Neural cell (in vitro differentiated cells): ENCODE results near the gene SLC30A9. TPM values are rescaled to one million over a fixed set of nuclear protein-coding genes. Genes with fewer than 3 reads are reported as not detected.

Source experiments
- H2AFZ ChIP-seq: fragments of 200-600, 300-800 bp; sonication (generic), shearing (Covaris generic); 2 replicates; pipeline ENCODE4 v1.6.0; 2014; ENCODE audit warnings: low read depth, mild to moderate bottlenecking, antibody characterized with exemption, low read length, moderate library complexity
- H3F3A ChIP-seq: fragments of 200-600 bp; shearing (Covaris generic); 2 replicates; pipeline ENCODE4 v1.6.1; 2016; ENCODE audit warnings: mild to moderate bottlenecking, moderate library complexity, mixed read lengths, antibody characterized with exemption, low read length; ENCODE audit not compliant: insufficient read depth, poor library complexity, severe bottlenecking
- H3K27ac ChIP-seq: fragments of 200-600, 300-800 bp; sonication (generic), shearing (Covaris generic); 2 replicates; pipeline ENCODE4 v1.5.1; 2014; ENCODE audit warnings: mild to moderate bottlenecking, low read length, moderate library complexity
- H3K27me3 ChIP-seq: fragments of 300-800, 200-600 bp; sonication (generic), shearing (Covaris generic); 2 replicates; pipeline ENCODE4 v1.6.0; 2014; ENCODE audit warnings: mild to moderate bottlenecking, low read depth, low read length, moderate library complexity; ENCODE audit not compliant: insufficient read depth
- H3K36me3 ChIP-seq: fragments of 300-800, 200-600 bp; sonication (generic), shearing (Covaris generic); 2 replicates; pipeline ENCODE4 v1.5.1; 2014; ENCODE audit warnings: mild to moderate bottlenecking, antibody characterized with exemption, low read length, moderate library complexity; ENCODE audit not compliant: insufficient read depth
- H3K4me2 ChIP-seq: fragments of 300-800, 200-600 bp; sonication (generic), shearing (Covaris generic); 2 replicates; pipeline ENCODE4 v1.6.0; 2014; ENCODE audit warnings: mild to moderate bottlenecking, low read length
- H3K4me3 ChIP-seq: fragments of 300-800, 200-600 bp; sonication (generic), shearing (Covaris generic); 2 replicates; pipeline ENCODE4 v1.5.1; 2014; ENCODE audit warnings: mild to moderate bottlenecking, low read length, moderate library complexity
- H3K79me2 ChIP-seq: fragments of 200-600 bp; shearing (Covaris generic); replicated peaks from 2 replicates; pipeline ENCODE4 v1.6.0; 2014; ENCODE audit warnings: mild to moderate bottlenecking, low read length, moderate library complexity; ENCODE audit not compliant: insufficient read depth
- H3K9ac ChIP-seq: fragments of 300-800, 200-600 bp; sonication (generic), shearing (Covaris generic); 2 replicates; pipeline ENCODE4 v1.6.1; 2016; ENCODE audit warnings: mild to moderate bottlenecking, low read length, mixed read lengths
- H3K9me2 ChIP-seq: fragments of 200-600 bp; shearing (Covaris generic); 2 replicates; pipeline ENCODE4 v1.6.1; 2016; ENCODE audit warnings: mild to moderate bottlenecking, low read length, mixed read lengths; ENCODE audit not compliant: insufficient read depth
- H3K9me3 ChIP-seq: fragments of 200-600, 300-800 bp; sonication (generic), shearing (Covaris generic); 2 replicates; pipeline ENCODE4 v1.6.1; 2016; ENCODE audit warnings: mild to moderate bottlenecking, mixed run types, low read length, moderate library complexity, mixed read lengths
- H4K20me1 ChIP-seq: fragments of 200-600 bp; shearing (Covaris generic); 2 replicates; pipeline ENCODE4 v1.6.1; 2016; ENCODE audit warnings: mild to moderate bottlenecking, mixed run types; ENCODE audit not compliant: insufficient read depth
- EP300 ChIP-seq: fragments of 450-650 bp; conservative IDR thresholded peaks from 2 replicates; pipeline ENCODE4 v1.6.1; 2014; ENCODE audit warnings: antibody characterized with exemption, mild to moderate bottlenecking, moderate library complexity; ENCODE audit not compliant: poor library complexity, severe bottlenecking
- EZH2 ChIP-seq: fragments of 200-600, 300-800 bp; shearing (Covaris generic), sonication (generic); IDR thresholded peaks from 2 replicates; pipeline ENCODE4 v1.6.1; 2014; ENCODE audit warnings: antibody characterized with exemption, low read length, borderline replicate concordance, mild to moderate bottlenecking; ENCODE audit not compliant: insufficient read depth, poor library complexity, severe bottlenecking
- MXI1 ChIP-seq: fragments of 450-650 bp; conservative IDR thresholded peaks from 2 replicates; pipeline ENCODE4 v1.6.1; 2014; ENCODE audit warnings: antibody characterized with exemption, mild to moderate bottlenecking; ENCODE audit not compliant: poor library complexity, severe bottlenecking
- POLR2AphosphoS5 ChIP-seq: IDR thresholded peaks from 2 replicates; pipeline ENCODE4 v1.6.1; 2012
- RAD21 ChIP-seq: fragments of 450-650 bp; conservative IDR thresholded peaks from 2 replicates; pipeline ENCODE4 v1.6.1; 2014; ENCODE audit warnings: antibody characterized with exemption, mild to moderate bottlenecking, moderate library complexity
- REST ChIP-seq: IDR thresholded peaks from 2 replicates; pipeline ENCODE4 v1.6.1; 2012; ENCODE audit warnings: borderline replicate concordance
- SMC3 ChIP-seq: fragments of 450-650 bp; conservative IDR thresholded peaks from 2 replicates; pipeline ENCODE4 v1.6.1; 2014; ENCODE audit warnings: antibody characterized with exemption, mild to moderate bottlenecking, moderate library complexity; ENCODE audit not compliant: poor library complexity
- TAF1 ChIP-seq: IDR thresholded peaks from 2 replicates; pipeline ENCODE4 v1.6.1; 2012; ENCODE audit warnings: low read depth
- polyA plus RNA-seq: library from polyadenylated mRNA; depleted of rRNA; stranded (reverse); fragments of >200 nt; gene quantifications from 2 replicates; pipeline ENCODE4 v1.2.3, GENCODE V29; 2014
- TF ChIP-seq, protein P1 (sequence below): fragments of 450-650 bp; IDR thresholded peaks from 2 replicates; pipeline ENCODE4 v1.5.1; 2014; ENCODE audit warnings: antibody characterized with exemption, mild to moderate bottlenecking, moderate library complexity; ENCODE audit not compliant: poor library complexity, severe bottlenecking

Gene SLC30A9
- polyA plus RNA-seq, 1 donor from 2014 or later, result 109 TPM

DNA sequence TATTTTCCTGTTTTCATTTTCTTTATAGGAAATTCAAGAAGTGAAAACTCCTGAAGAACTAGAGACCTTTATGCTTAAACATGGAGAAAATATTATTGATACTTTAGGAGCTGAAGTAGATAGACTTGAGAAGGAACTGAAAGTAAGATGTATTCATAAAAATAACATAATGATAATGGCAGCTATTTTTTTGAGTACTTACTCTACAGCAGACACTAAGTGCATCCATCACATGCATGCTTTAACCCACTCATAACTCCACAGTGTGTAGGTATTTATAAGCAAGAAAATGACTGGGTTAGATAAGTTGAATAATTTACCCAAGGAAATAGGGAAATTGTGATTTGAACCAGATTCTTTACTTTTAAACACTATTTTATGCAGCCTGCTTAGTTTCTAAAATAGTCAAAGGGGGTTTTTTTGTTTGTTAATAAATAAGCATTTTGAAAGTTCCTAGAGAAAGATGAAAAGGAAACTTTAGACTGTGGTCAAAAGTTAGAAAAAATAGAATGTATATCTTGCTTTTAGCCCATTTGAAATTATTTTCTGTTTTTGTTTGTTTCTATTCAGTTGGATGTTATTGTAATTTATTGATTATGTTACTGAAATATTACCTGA lies 88.0 kb downstream of the SLC30A9 start:
- TF ChIP-seq POLR2AphosphoS5 (no peak), TAF1 (no peak), RAD21 (no peak), EZH2 (no peak), EP300 (no peak), REST (no peak), SMC3 (no peak), MXI1 (no peak)
- TF ChIP-seq, protein P1, sequence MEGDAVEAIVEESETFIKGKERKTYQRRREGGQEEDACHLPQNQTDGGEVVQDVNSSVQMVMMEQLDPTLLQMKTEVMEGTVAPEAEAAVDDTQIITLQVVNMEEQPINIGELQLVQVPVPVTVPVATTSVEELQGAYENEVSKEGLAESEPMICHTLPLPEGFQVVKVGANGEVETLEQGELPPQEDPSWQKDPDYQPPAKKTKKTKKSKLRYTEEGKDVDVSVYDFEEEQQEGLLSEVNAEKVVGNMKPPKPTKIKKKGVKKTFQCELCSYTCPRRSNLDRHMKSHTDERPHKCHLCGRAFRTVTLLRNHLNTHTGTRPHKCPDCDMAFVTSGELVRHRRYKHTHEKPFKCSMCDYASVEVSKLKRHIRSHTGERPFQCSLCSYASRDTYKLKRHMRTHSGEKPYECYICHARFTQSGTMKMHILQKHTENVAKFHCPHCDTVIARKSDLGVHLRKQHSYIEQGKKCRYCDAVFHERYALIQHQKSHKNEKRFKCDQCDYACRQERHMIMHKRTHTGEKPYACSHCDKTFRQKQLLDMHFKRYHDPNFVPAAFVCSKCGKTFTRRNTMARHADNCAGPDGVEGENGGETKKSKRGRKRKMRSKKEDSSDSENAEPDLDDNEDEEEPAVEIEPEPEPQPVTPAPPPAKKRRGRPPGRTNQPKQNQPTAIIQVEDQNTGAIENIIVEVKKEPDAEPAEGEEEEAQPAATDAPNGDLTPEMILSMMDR, result no peak
- H3K27ac ChIP-seq, result no peak overlapping the region

DNA sequence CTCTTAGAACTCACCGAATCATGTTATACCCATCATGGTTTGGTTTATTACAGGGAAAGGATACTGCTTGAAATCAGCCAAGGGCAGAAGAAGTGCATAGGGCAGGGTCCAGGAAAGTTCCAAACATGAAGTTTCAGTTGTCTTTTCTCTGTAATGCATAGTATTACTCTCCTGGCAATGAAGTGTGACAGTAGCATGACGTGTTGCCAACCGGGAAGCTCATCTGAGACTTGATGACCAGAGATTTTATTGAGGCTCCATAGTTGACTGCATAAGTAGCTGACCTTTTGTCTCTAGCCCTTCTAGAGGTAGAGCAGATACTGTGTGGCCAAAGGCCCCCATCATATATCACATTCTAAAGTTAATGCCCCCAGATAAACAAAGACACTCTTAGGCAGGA lies 90.0 kb downstream of the SLC30A9 start:
- no peak overlapping the region for H3K4me2 ChIP-seq
- TF ChIP-seq EZH2, result no peak
- no peak for TF ChIP-seq RAD21
- TF ChIP-seq, protein P1, result no peak
- no peak for TF ChIP-seq TAF1
- TF ChIP-seq EP300, result no peak
- no peak for TF ChIP-seq REST
- no peak for TF ChIP-seq SMC3
- no peak for TF ChIP-seq POLR2AphosphoS5
- TF ChIP-seq MXI1, result no peak
- no peak overlapping the region for H3K4me3 ChIP-seq
- H3K9me3 ChIP-seq, result no peaks in the 10 kb centered on the region
- no peaks in the 10 kb centered on the region for H3F3A ChIP-seq
- no peak overlapping the region for H2AFZ ChIP-seq
- H3K9ac ChIP-seq, result no peak overlapping the region
- H3K27ac ChIP-seq, result no peak overlapping the region
- no peaks in the 10 kb centered on the region for H3K27me3 ChIP-seq
- peaks cover 6% of the 10 kb centered on the region for H3K36me3 ChIP-seq
- H4K20me1 ChIP-seq, result no peaks in the 10 kb centered on the region
- no peaks in the 10 kb centered on the region for H3K79me2 ChIP-seq
- H3K9me2 ChIP-seq, result no peaks in the 10 kb centered on the region

More for the DNA sequence above, 88.0 kb downstream of the SLC30A9 start:
- Histone ChIP-seq H2AFZ (no peak overlapping the region), H3K79me2 (no peaks in the 10 kb centered on the region), H3K36me3 (peaks cover 6% of the 10 kb centered on the region), H4K20me1 (no peaks in the 10 kb centered on the region), H3K9me2 (no peaks in the 10 kb centered on the region), H3K9me3 (no peaks in the 10 kb centered on the region), H3F3A (no peaks in the 10 kb centered on the region), H3K4me3 (no peak overlapping the region), H3K9ac (no peak overlapping the region), H3K27me3 (no peaks in the 10 kb centered on the region), H3K4me2 (no peak overlapping the region)
